Measurements from ENCODE around the gene MIAT. TPM values are rescaled to one million over a fixed set of nuclear protein-coding genes. Genes with fewer than 3 reads are reported as not detected.

Gene MIAT
- total and polyA plus RNA-seq, 9 of the 15 experiments (the other 6 are each of a cell fraction or from before 2014, with no cell fraction given) = 0.03 to 0.93 (median 0.34) TPM

GRCh38 chr22:26658671-26659478, 1.5 kb downstream of the MIAT start (continued):
- no peak for TF ChIP-seq NONO (IDR thresholded peaks at IDR 0.05; ENCODE audit: low read depth in 2 of 2, low read length in 1 of 2)
- TF ChIP-seq EGR1 (conservative IDR thresholded peaks at IDR 0.05) = peak; percentile 58
- no peak for TF ChIP-seq ZNF57 (CRISPR knock-in tag; IDR thresholded peaks at IDR 0.05)
- TF ChIP-seq TOE1 (IDR thresholded peaks at IDR 0.05; ENCODE audit: borderline replicate concordance) = peak; percentile 56; the same call in 1 of the 2 replicates
- no peak for TF ChIP-seq TOE1 (CRISPR knock-in tag; IDR thresholded peaks at IDR 0.05; ENCODE audit: borderline replicate concordance, low read depth)
- peak; percentile 76; the same call in 1 of the 2 replicates for TF ChIP-seq HES1 (IDR thresholded peaks at IDR 0.05; ENCODE audit: low read depth)
- peak; percentile 54 to 61 for TF ChIP-seq MAZ (CRISPR knock-in tag; conservative IDR thresholded peaks at IDR 0.05 in 1 of 2, IDR thresholded peaks at IDR 0.05 in 1 of 2)
- TF ChIP-seq MXI1 (IDR thresholded peaks at IDR 0.05; ENCODE audit: low read depth, low read length) = peak; percentile 40; the same call in 1 of the 2 replicates
- TF ChIP-seq USF2 (CRISPR knock-in tag; IDR thresholded peaks at IDR 0.05) = peak; percentile 80
- no peak for TF ChIP-seq RNF219 (CRISPR knock-in tag; IDR thresholded peaks at IDR 0.05)
- TF ChIP-seq JUN (IDR thresholded peaks at IDR 0.05; ENCODE audit: borderline replicate concordance, low read depth, low read length) = peak; percentile 84
- no peak for TF ChIP-seq JUN (CRISPR knock-in tag; IDR thresholded peaks at IDR 0.05; ENCODE audit: borderline replicate concordance)
- peak; percentile 93 for TF ChIP-seq NFE2L1 (tag; IDR thresholded peaks at IDR 0.05; ENCODE audit: borderline replicate concordance, low read depth)
- 0 out of 2 replicates have a peak, but pooled peaks have one; percentile 26 for TF ChIP-seq LEF1 (IDR thresholded peaks at IDR 0.05)
- TF ChIP-seq BCL6 (CRISPR knock-in tag; IDR thresholded peaks at IDR 0.05) = no peak
- TF ChIP-seq DDX20 (tag; IDR thresholded peaks at IDR 0.05; ENCODE audit: low read depth) = no peak
- TF ChIP-seq FOS (IDR thresholded peaks at IDR 0.05; ENCODE audit: extremely low read depth, insufficient read length) = peak; percentile 24
